H1 (cell line): ENCODE measurements around the gene SEMA4F. TPM values are rescaled to one million over a fixed set of nuclear protein-coding genes. Genes with fewer than 3 reads are reported as not detected.

Experiments used
- MAX ChIP-seq: IDR thresholded peaks from 2 replicates; pipeline ENCODE4 v1.6.1; 2012; ENCODE audit warnings: inconsistent platforms
- TAF1 ChIP-seq: IDR thresholded peaks from 2 replicates; pipeline ENCODE4 v1.6.1; 2011; ENCODE audit warnings: mild to moderate bottlenecking, low read depth, low read length
- polyA plus RNA-seq, 7 experiments: library from polyadenylated mRNA; depleted of rRNA in 3 of 7; stranded (reverse) in 5 of 7; unstranded in 2 of 7; fragments of >200 nt in 5 of 7; fragments of 200-250 nt in 2 of 7; gene quantifications; 1 replicate in 5 of 7; 2 replicates in 1 of 7; 4 replicates in 1 of 7; pipeline versions ENCODE4 v1.2.1 to v1.2.3, GENCODE V29; 2011 to 2013; ENCODE audit warnings: missing spikeins in 2 of 7, mixed read lengths in 2 of 7
- total RNA-seq: library from RNA; stranded (reverse); fragmentation: NEBNext Ultra II Directional; extraction: Animal tissue kit (Norgen Biotek cat#: 25700); gene quantifications from 2 replicates; pipeline ENCODE4 v1.2.1, GENCODE V29; 2021

Gene SEMA4F
- total and polyA plus RNA-seq, 2 of the 8 experiments (the other 6 are each of a cell fraction or from before 2014, with no cell fraction given), result 3.3 to 3.4 TPM

GRCh38 chr2:74728842-74729241 lies 74.8 kb downstream of the SEMA4F start (continued):
- TF ChIP-seq MAX, result no peak
- no peak for TF ChIP-seq TAF1
